GM20000 (cell line): ENCODE data around the gene ATXN3.

Experiments used
- DNase-seq: peaks from one replicate; pipeline ENCODE4 v3.0.0; 2012; ENCODE audit warnings: low spot score
- TF ChIP-seq, protein P1 (sequence below): IDR thresholded peaks from 2 replicates; pipeline ENCODE4 v1.5.1; 2012; ENCODE audit warnings: mild to moderate bottlenecking, control low read depth; ENCODE audit errors: extremely low read depth, missing control alignments

ATXN3 gene

DNA sequence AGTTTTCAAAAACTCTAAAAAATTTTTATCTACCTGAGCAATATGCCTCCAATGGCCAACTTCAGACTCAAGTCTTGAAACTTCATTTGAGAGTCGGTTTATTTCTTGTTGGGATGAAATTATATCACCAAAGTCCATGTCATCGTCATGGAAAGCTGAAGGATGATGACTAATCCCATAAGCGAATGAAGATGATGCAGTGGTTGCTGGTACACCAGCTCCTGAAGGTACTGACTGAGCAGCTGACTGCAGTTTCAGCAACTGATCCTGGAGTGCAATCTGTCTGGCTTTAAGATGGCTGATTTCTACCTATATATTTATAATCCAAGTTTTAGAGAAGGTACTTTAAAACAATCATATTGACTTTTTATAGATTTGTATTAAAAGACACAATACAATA is 84.9 kb downstream of the ATXN3 start:
- TF ChIP-seq, protein P1, sequence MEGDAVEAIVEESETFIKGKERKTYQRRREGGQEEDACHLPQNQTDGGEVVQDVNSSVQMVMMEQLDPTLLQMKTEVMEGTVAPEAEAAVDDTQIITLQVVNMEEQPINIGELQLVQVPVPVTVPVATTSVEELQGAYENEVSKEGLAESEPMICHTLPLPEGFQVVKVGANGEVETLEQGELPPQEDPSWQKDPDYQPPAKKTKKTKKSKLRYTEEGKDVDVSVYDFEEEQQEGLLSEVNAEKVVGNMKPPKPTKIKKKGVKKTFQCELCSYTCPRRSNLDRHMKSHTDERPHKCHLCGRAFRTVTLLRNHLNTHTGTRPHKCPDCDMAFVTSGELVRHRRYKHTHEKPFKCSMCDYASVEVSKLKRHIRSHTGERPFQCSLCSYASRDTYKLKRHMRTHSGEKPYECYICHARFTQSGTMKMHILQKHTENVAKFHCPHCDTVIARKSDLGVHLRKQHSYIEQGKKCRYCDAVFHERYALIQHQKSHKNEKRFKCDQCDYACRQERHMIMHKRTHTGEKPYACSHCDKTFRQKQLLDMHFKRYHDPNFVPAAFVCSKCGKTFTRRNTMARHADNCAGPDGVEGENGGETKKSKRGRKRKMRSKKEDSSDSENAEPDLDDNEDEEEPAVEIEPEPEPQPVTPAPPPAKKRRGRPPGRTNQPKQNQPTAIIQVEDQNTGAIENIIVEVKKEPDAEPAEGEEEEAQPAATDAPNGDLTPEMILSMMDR = no peak
- no peak for DNase-seq

DNA sequence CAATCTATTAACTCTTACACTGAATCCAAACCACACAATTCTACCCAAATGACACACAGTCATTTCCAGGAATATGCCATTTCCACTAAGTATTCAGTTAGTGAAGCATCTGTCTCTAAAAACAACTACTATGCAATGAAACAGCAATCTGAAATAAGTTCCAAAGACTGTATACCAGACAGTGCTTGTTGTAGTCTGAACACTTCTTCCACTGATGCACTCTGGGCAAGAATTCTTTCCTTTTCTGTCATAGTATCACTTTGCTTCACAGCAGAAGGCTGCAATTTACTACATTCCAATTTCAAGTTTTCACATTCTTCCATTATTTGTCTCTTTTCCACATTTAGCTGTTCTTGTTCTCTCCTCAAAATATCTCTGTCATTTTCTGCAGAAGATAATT is 92.3 kb downstream of the ATXN3 start:
- no peak for DNase-seq
- TF ChIP-seq, protein P1 = no peak

DNA sequence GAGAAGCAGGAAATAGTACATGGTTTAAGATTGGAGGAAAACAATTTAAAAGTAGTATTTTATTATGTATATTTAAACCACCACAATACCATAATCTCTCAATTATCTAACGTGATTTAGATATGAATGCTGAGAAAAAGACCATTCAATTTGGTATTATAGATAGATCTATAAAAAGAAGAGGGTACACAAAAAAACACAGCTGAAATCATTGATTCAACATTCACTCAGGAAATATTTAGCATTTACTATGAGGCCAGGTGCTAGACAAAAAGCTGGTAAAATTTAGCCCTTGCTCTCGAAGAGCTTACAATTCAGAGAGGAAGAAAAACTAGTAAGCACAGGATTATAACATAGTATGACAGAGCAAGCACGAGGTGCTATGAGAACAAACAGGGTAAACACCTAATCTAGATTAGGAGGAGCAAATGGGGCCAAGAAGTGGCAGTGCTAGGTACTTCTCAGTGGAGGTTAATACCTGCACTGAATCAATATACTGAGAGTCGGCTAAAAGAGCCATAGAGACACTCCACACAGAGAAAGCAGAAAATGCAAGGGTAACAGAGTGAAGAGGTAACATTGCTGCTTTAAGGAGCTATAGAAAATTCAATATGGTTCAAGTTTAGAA is 94.1 kb downstream of the ATXN3 start:
- TF ChIP-seq, protein P1 = no peak
- DNase-seq = no peak

DNA sequence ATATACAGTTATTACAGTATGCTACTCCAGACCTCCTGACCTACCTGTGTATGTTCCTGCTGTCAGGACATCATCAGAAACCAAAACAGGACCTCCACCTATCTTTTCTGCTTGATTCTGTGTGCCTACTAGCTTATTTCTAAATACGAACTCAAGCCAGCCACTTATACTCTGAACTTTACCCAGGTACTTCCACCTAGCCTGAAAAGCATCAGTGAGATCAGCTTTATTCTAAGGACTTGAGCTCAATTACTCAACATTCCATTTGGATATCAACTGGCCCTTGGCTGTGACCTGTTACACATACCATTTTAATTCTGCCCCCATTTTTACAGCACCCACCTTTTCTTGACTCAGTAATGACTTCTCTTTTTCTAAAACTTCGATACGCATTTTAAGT is 95.7 kb downstream of the ATXN3 start:
- DNase-seq = no peak
- TF ChIP-seq, protein P1 = no peak

DNA sequence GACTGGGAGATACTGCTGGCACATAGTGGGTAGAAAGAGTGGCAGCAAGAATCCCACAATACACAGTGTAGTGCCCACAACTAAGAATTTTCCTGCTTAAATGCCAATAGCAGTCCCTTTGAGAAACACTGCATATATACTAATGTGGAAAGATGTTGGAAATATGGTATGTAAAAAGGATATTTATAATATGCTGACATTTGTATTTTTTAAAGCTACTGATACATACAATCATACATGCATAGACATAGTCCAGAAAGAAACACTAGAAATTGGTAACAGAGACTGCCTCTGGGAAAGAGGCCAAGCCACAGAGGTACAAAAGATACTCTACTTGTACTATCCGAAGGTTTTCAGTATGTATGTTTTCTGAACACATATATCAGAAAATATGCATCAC is 96.8 kb downstream of the ATXN3 start:
- DNase-seq = no peak
- TF ChIP-seq, protein P1 = no peak
